ENCODE results near the gene PTGER3.
"Not testable (repeated sequence)": the region's sequence is repeated elsewhere in the genome, so short reads cannot be mapped to it uniquely, and the experiment has no call there.

PTGER3 gene

GRCh38 chr1:71014178-71014579 lies 33.4 kb downstream of the PTGER3 start:
- DNase-seq = no peak

GRCh38 chr1:71002709-71003475 lies 44.7 kb downstream of the PTGER3 start:
- DNase-seq = no peak

- DNase-seq = no peak
Measured at GRCh38 chr1:71001624-71002023, 46.0 kb downstream of the PTGER3 start.

DNA sequence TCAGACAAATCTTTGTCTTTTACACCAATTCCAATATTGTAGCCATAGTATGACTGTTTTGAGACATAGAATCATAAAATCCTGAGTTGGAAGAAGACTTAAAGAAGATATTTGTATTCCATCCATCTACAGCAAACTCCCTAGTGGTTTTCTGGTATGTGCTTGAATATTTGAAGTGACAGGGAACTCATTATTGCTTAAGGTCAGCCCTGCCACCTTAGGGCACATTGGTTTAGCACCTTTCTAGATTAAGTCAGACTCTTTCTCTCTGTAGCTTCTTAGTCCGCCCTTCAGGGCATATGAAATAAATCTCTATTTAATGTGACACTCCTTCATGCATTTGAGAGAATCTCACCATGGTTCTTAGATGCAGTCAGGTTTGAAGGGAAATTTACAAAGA lies 49.8 kb downstream of the PTGER3 start:
- no peak for DNase-seq

GRCh38 chr1:70994753-70995268 lies 52.8 kb downstream of the PTGER3 start:
- no peak for DNase-seq

DNA sequence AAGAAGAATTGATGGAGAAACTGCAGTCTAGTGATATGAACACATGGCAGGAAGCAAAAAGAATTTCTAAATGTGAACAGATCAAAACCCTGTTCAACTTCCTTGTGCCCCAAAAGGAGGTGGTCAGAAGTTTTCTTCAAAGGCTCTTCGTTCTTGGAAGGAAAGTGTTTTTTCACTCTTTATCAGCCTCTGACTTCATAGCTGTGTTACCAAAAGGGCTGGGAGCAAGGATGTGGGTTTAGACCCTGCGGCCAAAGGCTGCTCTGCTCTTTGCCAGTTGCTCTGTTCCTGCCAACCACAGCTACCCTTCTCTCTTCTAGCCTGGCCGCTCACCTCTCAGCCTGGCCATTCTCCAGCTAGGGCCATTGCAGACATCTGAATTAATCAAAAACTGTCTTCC lies 53.8 kb downstream of the PTGER3 start:
- no peak for DNase-seq

- DNase-seq = no peak
Measured at GRCh38 chr1:70992521-70992920, 55.1 kb downstream of the PTGER3 start.

- DNase-seq = no peak
Measured at GRCh38 chr1:70990469-70991253, 57.0 kb downstream of the PTGER3 start.

DNA sequence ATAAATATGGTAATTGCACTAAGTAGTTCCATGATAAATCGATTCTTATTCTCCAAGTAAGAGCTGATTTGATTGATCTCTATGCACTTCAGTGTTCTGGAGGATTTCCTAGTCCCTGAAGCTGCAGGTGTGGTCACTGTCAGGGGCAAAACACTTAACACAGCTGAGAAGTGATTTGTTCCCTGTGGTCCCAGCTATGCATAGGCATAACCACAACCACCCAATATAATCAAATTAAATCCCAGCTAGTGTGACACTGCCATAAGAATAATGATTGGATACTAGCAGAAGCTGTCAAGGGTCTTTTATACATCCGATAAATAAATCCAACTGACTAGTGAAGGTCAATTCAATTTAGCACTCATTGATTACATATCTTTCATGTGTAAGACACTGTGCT lies 60.1 kb downstream of the PTGER3 start:
- no peak for DNase-seq

GRCh38 chr1:70985776-70986225 lies 61.8 kb downstream of the PTGER3 start:
- DNase-seq = not testable (repeated sequence)

GRCh38 chr1:70985278-70985677 lies 62.3 kb downstream of the PTGER3 start:
- not testable (repeated sequence) for DNase-seq

GRCh38 chr1:70980361-70980760 lies 67.3 kb downstream of the PTGER3 start:
- no peak for DNase-seq

DNA sequence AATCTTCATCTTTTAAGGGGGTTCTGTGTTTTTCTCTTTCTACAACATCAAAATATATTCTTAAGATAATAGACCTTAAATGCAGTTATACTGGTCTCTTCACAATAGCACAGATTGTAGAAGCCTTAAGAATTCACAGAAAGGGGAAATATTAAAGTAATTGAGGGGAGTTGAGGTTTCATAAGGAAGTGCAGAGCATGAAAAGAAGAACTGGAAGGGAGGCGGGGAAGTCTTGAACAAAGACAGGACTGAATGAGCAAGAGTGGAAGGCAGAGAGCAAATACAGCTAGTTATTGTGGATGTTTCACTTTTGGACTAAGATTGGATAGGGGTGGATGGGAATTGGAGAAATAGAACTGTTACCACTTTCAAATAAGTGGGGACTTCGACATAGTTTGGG lies 67.7 kb downstream of the PTGER3 start:
- no peak for DNase-seq

GRCh38 chr1:70979313-70979712 lies 68.3 kb downstream of the PTGER3 start:
- no peak for DNase-seq

- peak in 1 of 56 donors; percentile 0 for DNase-seq
Measured at GRCh38 chr1:70978623-70979022, 69.0 kb downstream of the PTGER3 start.

DNA sequence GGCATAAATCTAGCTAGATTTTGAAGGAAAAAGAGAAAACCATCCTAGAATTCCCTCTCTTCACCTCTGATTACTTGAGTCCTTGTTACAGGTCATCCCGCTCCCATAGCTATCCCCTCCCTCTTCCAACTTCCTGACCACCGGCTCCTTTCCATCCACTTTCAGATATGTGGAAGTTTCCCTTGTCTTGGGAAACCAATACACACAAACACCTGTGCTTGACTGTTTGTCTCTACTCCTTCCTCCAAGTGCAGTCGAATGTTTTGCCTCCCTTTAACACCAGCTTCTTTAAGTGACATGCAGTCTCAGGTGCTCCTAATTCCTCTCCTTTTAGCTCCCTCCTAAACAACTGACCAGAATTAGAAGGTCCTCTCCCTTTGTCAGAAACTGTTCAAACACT lies 70.0 kb downstream of the PTGER3 start:
- DNase-seq = no peak

- no peak for DNase-seq
Measured at GRCh38 chr1:70977041-70977440, 70.6 kb downstream of the PTGER3 start.

GRCh38 chr1:70973754-70974153 lies 73.9 kb downstream of the PTGER3 start:
- DNase-seq = no peak

GRCh38 chr1:70970407-70970806 lies 77.2 kb downstream of the PTGER3 start:
- no peak for DNase-seq

GRCh38 chr1:70966018-70966638 lies 81.5 kb downstream of the PTGER3 start:
- DNase-seq = no peak

DNA sequence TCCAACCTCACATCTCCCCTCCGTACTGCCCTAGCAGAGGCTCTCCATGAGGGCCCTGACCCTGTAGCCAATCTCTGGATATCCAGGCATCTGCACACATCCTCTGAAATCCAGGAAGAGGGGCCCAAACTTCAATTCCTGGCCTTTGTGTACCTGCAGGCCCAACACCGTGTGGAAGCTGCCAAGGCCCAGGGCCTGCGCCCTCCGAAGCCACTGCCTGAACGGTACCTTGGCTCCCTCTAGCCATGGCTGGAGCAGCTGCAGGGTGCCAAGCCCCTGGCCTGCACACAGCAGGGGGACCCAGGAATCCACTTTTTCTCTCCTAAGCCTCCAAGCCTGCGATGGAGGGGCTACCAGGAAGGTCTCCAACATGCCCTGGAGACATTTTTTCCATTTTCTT lies 84.2 kb downstream of the PTGER3 start:
- no peak for DNase-seq

- DNase-seq = no peak
Measured at GRCh38 chr1:70961374-70961975, 86.1 kb downstream of the PTGER3 start.
